Parathyroid adenoma (tissue), 2 donors: ENCODE results near the gene MAGI1.

Experiments
- H2AFZ ChIP-seq: fragments of 300-600 bp; sonication (generic); one replicate; pipeline ENCODE4 v1.7.0; 2017; ENCODE audit warnings: antibody characterized with exemption, mild to moderate bottlenecking
- H3K27ac ChIP-seq: fragments of 300-600 bp; sonication (generic); one replicate; pipeline ENCODE4 v1.7.0; 2017
- H3K27me3 ChIP-seq: fragments of 300-600 bp; sonication (generic); one replicate; pipeline ENCODE4 v1.7.0; 2017; ENCODE audit warnings: low read length; ENCODE audit not compliant: control insufficient read depth, insufficient read depth
- H3K36me3 ChIP-seq: fragments of 300-600 bp; sonication (generic); one replicate; pipeline ENCODE4 v1.7.0; 2017; ENCODE audit warnings: low read length; ENCODE audit not compliant: control insufficient read depth, insufficient read depth
- H3K4me1 ChIP-seq: fragments of 300-600 bp; sonication (generic); one replicate; pipeline ENCODE4 v1.7.0; 2017; ENCODE audit warnings: control low read depth
- H3K4me2 ChIP-seq: fragments of 300-600 bp; sonication (generic); one replicate; pipeline ENCODE4 v1.7.0; 2017; ENCODE audit warnings: low read length
- H3K4me3 ChIP-seq: fragments of 300-600 bp; sonication (generic); one replicate; pipeline ENCODE4 v1.7.0; 2017; ENCODE audit warnings: low read depth, low read length
- H3K79me2 ChIP-seq: fragments of 300-600 bp; sonication (generic); one replicate; pipeline ENCODE4 v1.7.0; 2017; ENCODE audit warnings: control low read depth
- H3K9ac ChIP-seq: fragments of 300-600 bp; sonication (generic); one replicate; pipeline ENCODE4 v1.7.0; 2017; ENCODE audit warnings: mild to moderate bottlenecking
- H3K9me3 ChIP-seq: fragments of 300-600 bp; sonication (generic); one replicate; pipeline ENCODE4 v1.7.0; 2017; ENCODE audit warnings: low read length; ENCODE audit not compliant: control insufficient read depth
- CTCF ChIP-seq: fragments of 300-600 bp; sonication (generic); IDR thresholded peaks from one replicate; pipeline ENCODE4 v1.7.0; 2017; ENCODE audit warnings: antibody characterized with exemption, mild to moderate bottlenecking
- donor health status: primary hyperparathyroidism.

MAGI1 gene

GRCh38 chr3:65776494-65776893, 262.2 kb downstream of the MAGI1 start:
- H3K36me3 ChIP-seq, result no peaks in the 10 kb centered on the region
- H3K4me3 ChIP-seq, result no peak overlapping the region
- no peak overlapping the region for H2AFZ ChIP-seq
- no peaks in the 10 kb centered on the region for H3K4me1 ChIP-seq
- H3K4me2 ChIP-seq, result no peak overlapping the region
- no peaks in the 10 kb centered on the region for H3K9me3 ChIP-seq
- no peak overlapping the region for H3K9ac ChIP-seq
- TF ChIP-seq CTCF, result no peak
- H3K27ac ChIP-seq, result no peak overlapping the region
- no peaks in the 10 kb centered on the region for H3K27me3 ChIP-seq
- no peaks in the 10 kb centered on the region for H3K79me2 ChIP-seq

GRCh38 chr3:65776081-65776480, 262.6 kb downstream of the MAGI1 start:
- Histone ChIP-seq H3K36me3 (no peaks in the 10 kb centered on the region), H3K4me3 (no peak overlapping the region), H3K27me3 (no peaks in the 10 kb centered on the region), H2AFZ (no peak overlapping the region), H3K9me3 (no peaks in the 10 kb centered on the region), H3K4me2 (no peak overlapping the region), H3K79me2 (no peaks in the 10 kb centered on the region), H3K9ac (no peak overlapping the region), H3K27ac (no peak overlapping the region), H3K4me1 (no peaks in the 10 kb centered on the region)
- TF ChIP-seq CTCF, result no peak

GRCh38 chr3:65772758-65773157, 266.0 kb downstream of the MAGI1 start:
- H2AFZ ChIP-seq, result no peak overlapping the region
- peaks cover 2% of the 10 kb centered on the region for H3K79me2 ChIP-seq
- H3K27ac ChIP-seq, result no peak overlapping the region
- H3K36me3 ChIP-seq, result no peaks in the 10 kb centered on the region
- no peaks in the 10 kb centered on the region for H3K9me3 ChIP-seq
- no peak for TF ChIP-seq CTCF
- no peak overlapping the region for H3K4me2 ChIP-seq
- no peaks in the 10 kb centered on the region for H3K27me3 ChIP-seq
- no peaks in the 10 kb centered on the region for H3K4me1 ChIP-seq
- no peak overlapping the region for H3K9ac ChIP-seq
- H3K4me3 ChIP-seq, result no peak overlapping the region

GRCh38 chr3:65767551-65767950, 271.2 kb downstream of the MAGI1 start:
- no peak overlapping the region for H3K9ac ChIP-seq
- no peak overlapping the region for H2AFZ ChIP-seq
- no peaks in the 10 kb centered on the region for H3K36me3 ChIP-seq
- no peaks in the 10 kb centered on the region for H3K9me3 ChIP-seq
- H3K27ac ChIP-seq, result no peak overlapping the region
- no peaks in the 10 kb centered on the region for H3K4me1 ChIP-seq
- no peak for TF ChIP-seq CTCF
- no peaks in the 10 kb centered on the region for H3K27me3 ChIP-seq
- no peak overlapping the region for H3K4me2 ChIP-seq
- H3K4me3 ChIP-seq, result no peak overlapping the region
- peaks cover 2% of the 10 kb centered on the region for H3K79me2 ChIP-seq

- H3K4me2 ChIP-seq, result no peak overlapping the region
Observed at GRCh38 chr3:65762235-65762580, 276.5 kb downstream of the MAGI1 start.

More at GRCh38 chr3:65762235-65762580, 276.5 kb downstream of the MAGI1 start:
- no peaks in the 10 kb centered on the region for H3K4me1 ChIP-seq
- H3K9me3 ChIP-seq, result no peaks in the 10 kb centered on the region
- H3K27ac ChIP-seq, result no peak overlapping the region
- H2AFZ ChIP-seq, result no peak overlapping the region
- TF ChIP-seq CTCF, result no peak
- no peak overlapping the region for H3K4me3 ChIP-seq
- H3K27me3 ChIP-seq, result no peaks in the 10 kb centered on the region
- no peaks in the 10 kb centered on the region for H3K36me3 ChIP-seq
- H3K9ac ChIP-seq, result no peak overlapping the region
- no peaks in the 10 kb centered on the region for H3K79me2 ChIP-seq
